Chondrocyte (in vitro differentiated cells): ENCODE results near the gene MPDZ. TPM values are rescaled to one million over a fixed set of nuclear protein-coding genes. Genes with fewer than 3 reads are reported as not detected.
A peak's percentile ranks its signal among the peaks of the same experiment; 100 is the strongest.

Experiments used
- DNase-seq: peaks from one replicate; pipeline ENCODE4 v3.0.0; 2021; ENCODE audit warnings: mixed read lengths, low spot score
- H3K27ac Mint-ChIP-seq: one replicate; pipeline ENCODE4 v1.8.0; 2021; ENCODE audit warnings: mild to moderate bottlenecking, moderate library complexity, mixed read lengths; ENCODE audit not compliant: unreplicated experiment
- H3K27me3 Mint-ChIP-seq: 2 replicates; pipeline ENCODE4 v1.8.0; 2021; ENCODE audit warnings: low read depth, mixed read lengths
- H3K36me3 Mint-ChIP-seq: 2 replicates; pipeline ENCODE4 v1.8.0; 2021; ENCODE audit warnings: low read depth, mixed read lengths
- H3K4me1 Mint-ChIP-seq: 2 replicates; pipeline ENCODE4 v1.8.0; 2021; ENCODE audit warnings: low read depth, mild to moderate bottlenecking, mixed read lengths
- H3K4me3 Mint-ChIP-seq: one replicate; pipeline ENCODE4 v1.8.0; 2021; ENCODE audit warnings: mild to moderate bottlenecking, moderate library complexity, mixed read lengths; ENCODE audit not compliant: unreplicated experiment
- H3K9me3 Mint-ChIP-seq: 2 replicates; pipeline ENCODE4 v1.8.0; 2021; ENCODE audit warnings: low read depth, mixed read lengths
- CTCF ChIP-seq: fragments of 200-600 bp; sonication (generic); IDR thresholded peaks from 2 replicates; pipeline ENCODE4 v1.5.0; 2021; ENCODE audit warnings: antibody characterized with exemption, mild to moderate bottlenecking, moderate library complexity
- total RNA-seq: library from RNA; stranded (reverse); gene quantifications from 3 replicates; pipeline ENCODE4 v1.2.1, GENCODE V29; 2021

MPDZ gene
- total RNA-seq, 1 donor from 2014 or later, result 42.5 TPM

GRCh38 chr9:13139641-13140171 lies 139.8 kb downstream of the MPDZ start:
- peak overlapping the region; percentile 99 for H3K27ac Mint-ChIP-seq
- no peaks in the 10 kb centered on the region for H3K27me3 Mint-ChIP-seq
- H3K36me3 Mint-ChIP-seq, result peaks cover 15% of the 10 kb centered on the region
- no peaks in the 10 kb centered on the region for H3K9me3 Mint-ChIP-seq
- H3K4me3 Mint-ChIP-seq, result peak overlapping the region; percentile 64
- no peak for DNase-seq
- peaks cover 45% of the 10 kb centered on the region for H3K4me1 Mint-ChIP-seq
- TF ChIP-seq CTCF, result no peak

GRCh38 chr9:13137426-13137825 lies 142.1 kb downstream of the MPDZ start:
- Mint-ChIP-seq H3K4me3 (no peak overlapping the region), H3K36me3 (peaks cover 19% of the 10 kb centered on the region), H3K27ac (no peak overlapping the region), H3K4me1 (peaks cover 31% of the 10 kb centered on the region), H3K9me3 (no peaks in the 10 kb centered on the region), H3K27me3 (no peaks in the 10 kb centered on the region)
- DNase-seq, result no peak
- TF ChIP-seq CTCF, result no peak

GRCh38 chr9:13131991-13132390 lies 147.5 kb downstream of the MPDZ start:
- Mint-ChIP-seq H3K9me3 (no peaks in the 10 kb centered on the region), H3K27ac (no peak overlapping the region), H3K4me1 (no peaks in the 10 kb centered on the region), H3K27me3 (no peaks in the 10 kb centered on the region), H3K4me3 (no peak overlapping the region), H3K36me3 (peaks cover 33% of the 10 kb centered on the region)
- TF ChIP-seq CTCF, result no peak
- no peak for DNase-seq

DNA sequence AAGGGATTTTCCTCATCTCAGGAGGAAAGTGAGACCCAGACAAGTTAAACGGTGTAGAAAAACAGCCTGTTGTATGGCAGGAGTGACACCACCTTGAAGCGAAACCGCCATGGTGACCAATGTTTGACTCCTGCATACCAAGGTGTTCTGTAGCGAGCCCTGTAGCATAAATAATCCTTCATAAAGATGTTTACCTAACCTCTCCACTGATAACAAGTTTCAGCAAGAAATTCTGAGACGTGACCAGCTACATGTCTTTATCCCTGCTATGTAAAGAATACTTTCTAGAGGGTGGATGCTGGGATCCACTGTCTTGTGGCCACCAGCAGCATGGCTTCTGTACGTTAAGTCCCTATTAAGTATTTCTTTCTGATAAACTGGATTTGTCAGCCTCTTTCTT lies 148.1 kb downstream of the MPDZ start:
- DNase-seq, result no peak
- Mint-ChIP-seq H3K27ac (no peak overlapping the region), H3K4me1 (no peaks in the 10 kb centered on the region), H3K9me3 (no peaks in the 10 kb centered on the region), H3K36me3 (peaks cover 36% of the 10 kb centered on the region), H3K4me3 (no peak overlapping the region), H3K27me3 (no peaks in the 10 kb centered on the region)
- TF ChIP-seq CTCF, result no peak

DNA sequence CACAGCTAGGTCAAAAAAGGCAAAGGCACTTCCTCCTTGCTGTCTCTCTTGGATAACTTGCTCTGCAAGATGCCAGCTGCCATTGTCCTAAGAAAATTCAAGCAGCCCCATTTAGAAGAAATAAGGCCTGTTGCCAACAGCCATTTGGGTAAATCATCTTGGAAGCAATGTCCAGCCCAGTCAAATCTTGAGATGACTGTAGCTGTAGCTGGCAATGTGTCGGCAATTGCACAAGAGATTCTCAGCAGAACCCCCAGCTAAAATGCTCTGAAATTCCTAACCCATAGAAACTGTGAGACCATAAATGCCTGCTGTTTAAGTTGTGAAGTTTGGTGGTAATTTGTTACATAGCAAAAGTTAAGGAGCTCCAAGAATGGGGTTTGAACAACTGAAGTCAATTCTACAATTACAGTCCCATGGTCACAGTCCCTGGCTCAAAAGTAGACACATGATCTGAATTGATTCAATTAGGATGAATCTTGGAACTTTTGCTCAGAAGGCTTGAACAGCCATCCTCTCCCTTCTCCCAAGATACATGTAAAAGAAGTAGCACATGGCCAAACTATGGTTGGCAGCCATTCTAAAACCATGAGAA lies 151.1 kb downstream of the MPDZ start:
- no peaks in the 10 kb centered on the region for H3K4me1 Mint-ChIP-seq
- H3K36me3 Mint-ChIP-seq, result peaks cover 30% of the 10 kb centered on the region
- H3K27ac Mint-ChIP-seq, result no peak overlapping the region
- no peaks in the 10 kb centered on the region for H3K27me3 Mint-ChIP-seq
- H3K4me3 Mint-ChIP-seq, result no peak overlapping the region
- no peak for TF ChIP-seq CTCF
- no peaks in the 10 kb centered on the region for H3K9me3 Mint-ChIP-seq
- DNase-seq, result no peak
